K562 (cell line): ENCODE data around the gene KCTD13. TPM values are rescaled to one million over a fixed set of nuclear protein-coding genes. Genes with fewer than 3 reads are reported as not detected.

ENCODE experiments used
- CHD4 ChIP-seq: fragments of 200-600 bp; sonication (generic); IDR thresholded peaks from 3 replicates; pipeline ENCODE4 v1.6.1; 2012; ENCODE audit warnings: low read depth, mild to moderate bottlenecking, mixed read lengths, low read length, inconsistent platforms; ENCODE audit not compliant: insufficient read depth, insufficient replicate concordance, poor library complexity, severe bottlenecking
- FOSL1 ChIP-seq: fragments of 200-800 bp; sonication (Bioruptor generic); conservative IDR thresholded peaks from 2 replicates; pipeline ENCODE4 v1.6.1; 2016; ENCODE audit warnings: missing genetic modification characterization, missing compliant biosample characterization
- FOXK1 ChIP-seq: sonication (generic); formaldehyde crosslinking; IDR thresholded peaks from 2 replicates; pipeline ENCODE4 v1.8.0; 2022; ENCODE audit warnings: missing genetic modification reagents, mild to moderate bottlenecking, borderline replicate concordance
- PHF8 ChIP-seq: fragments of 200-600 bp; sonication (generic); IDR thresholded peaks from 2 replicates; pipeline ENCODE4 v1.6.1; 2012; ENCODE audit warnings: mixed run types, mild to moderate bottlenecking, inconsistent platforms, low read length, moderate library complexity, borderline replicate concordance
- RBM39 ChIP-seq: fragments of 200-400 bp; formaldehyde crosslinking; optimal IDR thresholded peaks from 2 replicates; pipeline ENCODE3; 2018; ENCODE audit warnings: low read depth, low read length
- ZNF79 ChIP-seq: fragments of 250-450 bp; sonication (Bioruptor Pico); IDR thresholded peaks from 2 replicates; pipeline ENCODE4 v1.4.0; 2020; ENCODE audit warnings: low read depth, mild to moderate bottlenecking, moderate library complexity
- polyA plus RNA-seq, 8 experiments: library from polyadenylated mRNA; depleted of rRNA in 4 of 8; stranded (reverse) in 5 of 8; unstranded in 3 of 8; fragments of >200 nt; fragmentation: Nextera tagmentation in 2 of 8; fragmentation: Illumina TruSeq in 1 of 8; extraction: Ambion mirVana in 2 of 8; extraction: Trizol in 1 of 8; gene quantifications; 2 replicates each; pipeline versions ENCODE4 v1.2.1 to v1.2.3, GENCODE V29; 2011 to 2014; ENCODE audit warnings: inconsistent platforms in 1 of 8, missing spikeins in 1 of 8
- total RNA-seq, 7 experiments: library from RNA; depleted of rRNA in 6 of 7; stranded (reverse); fragments of >200 nt in 6 of 7; fragmentation: Illumina TruSeq in 2 of 7; extraction: Trizol in 2 of 7; gene quantifications; 2 replicates each; pipeline versions ENCODE4 v1.2.1 to v1.2.3, GENCODE V29; 2011 to 2021; ENCODE audit warnings: low replicate concordance in 1 of 7
- TF ChIP-seq, protein P1 (sequence below): sonication (generic); formaldehyde crosslinking; IDR thresholded peaks from 2 replicates; pipeline ENCODE4 v1.8.0; 2022; ENCODE audit warnings: missing genetic modification reagents, mild to moderate bottlenecking, borderline replicate concordance
- TF ChIP-seq, protein P2 (sequence below): fragments of 450-650 bp; IDR thresholded peaks from 2 replicates; pipeline ENCODE4 v1.6.1; 2016; ENCODE audit warnings: antibody characterized with exemption
- TF ChIP-seq, protein P3 (sequence below): sonication (generic); formaldehyde crosslinking; IDR thresholded peaks from 2 replicates; pipeline ENCODE4 v1.8.0; 2022; ENCODE audit warnings: mild to moderate bottlenecking, missing genetic modification reagents
- TF ChIP-seq, protein P4 (sequence below): fragments of 450-650 bp; IDR thresholded peaks from 2 replicates; pipeline ENCODE4 v1.6.1; 2016; ENCODE audit warnings: mild to moderate bottlenecking, moderate library complexity
- TF ChIP-seq, protein P5 (sequence below): sonication (generic); formaldehyde crosslinking; IDR thresholded peaks from 2 replicates; pipeline ENCODE4 v1.9.0; 2022; ENCODE audit warnings: mild to moderate bottlenecking, missing genetic modification reagents

Gene KCTD13
- total and polyA plus RNA-seq, 9 of the 15 experiments (the other 6 are each of a cell fraction or from before 2014, with no cell fraction given), result 1.0 to 20.6 (median 9.8) TPM

DNA sequence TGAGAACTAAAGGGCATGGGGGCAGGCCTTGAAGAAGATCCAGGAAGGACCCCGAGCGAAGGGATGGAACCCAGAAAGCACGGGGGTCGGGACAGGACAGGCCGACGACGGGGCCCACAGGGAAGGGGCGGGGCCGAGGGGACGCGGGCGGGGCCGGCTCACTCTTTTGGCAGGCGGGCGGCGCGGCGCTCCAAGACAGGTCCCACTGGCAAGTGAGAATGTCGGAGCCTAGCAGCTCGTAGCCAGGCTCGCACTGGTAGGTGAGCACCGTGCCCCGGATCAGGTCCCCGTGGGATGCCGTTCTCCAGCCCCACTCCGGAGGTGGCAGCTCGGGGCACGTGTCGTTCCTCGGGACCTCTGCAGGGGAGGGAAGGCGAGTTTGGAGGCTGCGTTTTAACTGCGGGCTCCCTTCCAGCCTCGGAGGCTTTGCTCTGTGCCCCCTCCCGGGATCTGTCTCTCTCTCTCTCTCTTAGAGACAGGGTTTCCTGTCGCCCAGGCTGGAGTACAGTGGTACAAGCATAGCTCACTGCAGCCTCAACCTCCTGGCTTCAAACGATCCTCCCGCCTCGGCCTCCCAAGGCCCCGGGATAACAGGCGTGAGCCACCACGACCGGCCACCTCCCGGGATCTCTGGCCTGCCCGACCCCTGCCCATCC lies 49.3 kb downstream of the KCTD13 start (continued):
- TF ChIP-seq, protein P1, sequence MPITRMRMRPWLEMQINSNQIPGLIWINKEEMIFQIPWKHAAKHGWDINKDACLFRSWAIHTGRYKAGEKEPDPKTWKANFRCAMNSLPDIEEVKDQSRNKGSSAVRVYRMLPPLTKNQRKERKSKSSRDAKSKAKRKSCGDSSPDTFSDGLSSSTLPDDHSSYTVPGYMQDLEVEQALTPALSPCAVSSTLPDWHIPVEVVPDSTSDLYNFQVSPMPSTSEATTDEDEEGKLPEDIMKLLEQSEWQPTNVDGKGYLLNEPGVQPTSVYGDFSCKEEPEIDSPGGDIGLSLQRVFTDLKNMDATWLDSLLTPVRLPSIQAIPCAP (CRISPR knock-in tag), result no peak
- TF ChIP-seq PHF8 (peak; percentile 42; the same call in 1 of the 2 replicates), FOSL1 (tag) (0 out of 2 replicates have a peak, but pooled peaks have one; percentile 17), RBM39 (no peak), CHD4 (no peak), FOXK1 (CRISPR knock-in tag) (0 out of 2 replicates have a peak, but pooled peaks have one; percentile 75), ZNF79 (CRISPR knock-in tag) (no peak)
- TF ChIP-seq, protein P2, sequence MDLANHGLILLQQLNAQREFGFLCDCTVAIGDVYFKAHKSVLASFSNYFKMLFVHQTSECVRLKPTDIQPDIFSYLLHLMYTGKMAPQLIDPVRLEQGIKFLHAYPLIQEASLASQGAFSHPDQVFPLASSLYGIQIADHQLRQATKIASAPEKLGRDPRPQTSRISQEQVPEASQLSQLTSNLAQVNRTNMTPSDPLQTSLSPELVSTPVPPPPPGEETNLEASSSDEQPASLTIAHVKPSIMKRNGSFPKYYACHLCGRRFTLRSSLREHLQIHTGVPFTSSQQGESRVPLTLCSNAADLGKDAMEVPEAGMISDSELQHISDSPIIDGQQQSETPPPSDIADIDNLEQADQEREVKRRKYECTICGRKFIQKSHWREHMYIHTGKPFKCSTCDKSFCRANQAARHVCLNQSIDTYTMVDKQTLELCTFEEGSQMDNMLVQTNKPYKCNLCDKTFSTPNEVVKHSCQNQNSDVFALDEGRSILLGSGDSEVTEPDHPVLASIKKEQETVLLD, result no peak
- TF ChIP-seq, protein P3, sequence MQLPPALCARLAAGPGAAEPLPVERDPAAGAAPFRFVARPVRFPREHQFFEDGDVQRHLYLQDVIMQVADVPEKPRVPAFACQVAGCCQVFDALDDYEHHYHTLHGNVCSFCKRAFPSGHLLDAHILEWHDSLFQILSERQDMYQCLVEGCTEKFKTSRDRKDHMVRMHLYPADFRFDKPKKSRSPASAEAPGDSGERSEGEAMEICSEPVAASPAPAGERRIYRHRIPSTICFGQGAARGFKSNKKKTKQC (CRISPR knock-in tag), result 0 out of 2 replicates have a peak, but pooled peaks have one; percentile 52
- TF ChIP-seq, protein P4, sequence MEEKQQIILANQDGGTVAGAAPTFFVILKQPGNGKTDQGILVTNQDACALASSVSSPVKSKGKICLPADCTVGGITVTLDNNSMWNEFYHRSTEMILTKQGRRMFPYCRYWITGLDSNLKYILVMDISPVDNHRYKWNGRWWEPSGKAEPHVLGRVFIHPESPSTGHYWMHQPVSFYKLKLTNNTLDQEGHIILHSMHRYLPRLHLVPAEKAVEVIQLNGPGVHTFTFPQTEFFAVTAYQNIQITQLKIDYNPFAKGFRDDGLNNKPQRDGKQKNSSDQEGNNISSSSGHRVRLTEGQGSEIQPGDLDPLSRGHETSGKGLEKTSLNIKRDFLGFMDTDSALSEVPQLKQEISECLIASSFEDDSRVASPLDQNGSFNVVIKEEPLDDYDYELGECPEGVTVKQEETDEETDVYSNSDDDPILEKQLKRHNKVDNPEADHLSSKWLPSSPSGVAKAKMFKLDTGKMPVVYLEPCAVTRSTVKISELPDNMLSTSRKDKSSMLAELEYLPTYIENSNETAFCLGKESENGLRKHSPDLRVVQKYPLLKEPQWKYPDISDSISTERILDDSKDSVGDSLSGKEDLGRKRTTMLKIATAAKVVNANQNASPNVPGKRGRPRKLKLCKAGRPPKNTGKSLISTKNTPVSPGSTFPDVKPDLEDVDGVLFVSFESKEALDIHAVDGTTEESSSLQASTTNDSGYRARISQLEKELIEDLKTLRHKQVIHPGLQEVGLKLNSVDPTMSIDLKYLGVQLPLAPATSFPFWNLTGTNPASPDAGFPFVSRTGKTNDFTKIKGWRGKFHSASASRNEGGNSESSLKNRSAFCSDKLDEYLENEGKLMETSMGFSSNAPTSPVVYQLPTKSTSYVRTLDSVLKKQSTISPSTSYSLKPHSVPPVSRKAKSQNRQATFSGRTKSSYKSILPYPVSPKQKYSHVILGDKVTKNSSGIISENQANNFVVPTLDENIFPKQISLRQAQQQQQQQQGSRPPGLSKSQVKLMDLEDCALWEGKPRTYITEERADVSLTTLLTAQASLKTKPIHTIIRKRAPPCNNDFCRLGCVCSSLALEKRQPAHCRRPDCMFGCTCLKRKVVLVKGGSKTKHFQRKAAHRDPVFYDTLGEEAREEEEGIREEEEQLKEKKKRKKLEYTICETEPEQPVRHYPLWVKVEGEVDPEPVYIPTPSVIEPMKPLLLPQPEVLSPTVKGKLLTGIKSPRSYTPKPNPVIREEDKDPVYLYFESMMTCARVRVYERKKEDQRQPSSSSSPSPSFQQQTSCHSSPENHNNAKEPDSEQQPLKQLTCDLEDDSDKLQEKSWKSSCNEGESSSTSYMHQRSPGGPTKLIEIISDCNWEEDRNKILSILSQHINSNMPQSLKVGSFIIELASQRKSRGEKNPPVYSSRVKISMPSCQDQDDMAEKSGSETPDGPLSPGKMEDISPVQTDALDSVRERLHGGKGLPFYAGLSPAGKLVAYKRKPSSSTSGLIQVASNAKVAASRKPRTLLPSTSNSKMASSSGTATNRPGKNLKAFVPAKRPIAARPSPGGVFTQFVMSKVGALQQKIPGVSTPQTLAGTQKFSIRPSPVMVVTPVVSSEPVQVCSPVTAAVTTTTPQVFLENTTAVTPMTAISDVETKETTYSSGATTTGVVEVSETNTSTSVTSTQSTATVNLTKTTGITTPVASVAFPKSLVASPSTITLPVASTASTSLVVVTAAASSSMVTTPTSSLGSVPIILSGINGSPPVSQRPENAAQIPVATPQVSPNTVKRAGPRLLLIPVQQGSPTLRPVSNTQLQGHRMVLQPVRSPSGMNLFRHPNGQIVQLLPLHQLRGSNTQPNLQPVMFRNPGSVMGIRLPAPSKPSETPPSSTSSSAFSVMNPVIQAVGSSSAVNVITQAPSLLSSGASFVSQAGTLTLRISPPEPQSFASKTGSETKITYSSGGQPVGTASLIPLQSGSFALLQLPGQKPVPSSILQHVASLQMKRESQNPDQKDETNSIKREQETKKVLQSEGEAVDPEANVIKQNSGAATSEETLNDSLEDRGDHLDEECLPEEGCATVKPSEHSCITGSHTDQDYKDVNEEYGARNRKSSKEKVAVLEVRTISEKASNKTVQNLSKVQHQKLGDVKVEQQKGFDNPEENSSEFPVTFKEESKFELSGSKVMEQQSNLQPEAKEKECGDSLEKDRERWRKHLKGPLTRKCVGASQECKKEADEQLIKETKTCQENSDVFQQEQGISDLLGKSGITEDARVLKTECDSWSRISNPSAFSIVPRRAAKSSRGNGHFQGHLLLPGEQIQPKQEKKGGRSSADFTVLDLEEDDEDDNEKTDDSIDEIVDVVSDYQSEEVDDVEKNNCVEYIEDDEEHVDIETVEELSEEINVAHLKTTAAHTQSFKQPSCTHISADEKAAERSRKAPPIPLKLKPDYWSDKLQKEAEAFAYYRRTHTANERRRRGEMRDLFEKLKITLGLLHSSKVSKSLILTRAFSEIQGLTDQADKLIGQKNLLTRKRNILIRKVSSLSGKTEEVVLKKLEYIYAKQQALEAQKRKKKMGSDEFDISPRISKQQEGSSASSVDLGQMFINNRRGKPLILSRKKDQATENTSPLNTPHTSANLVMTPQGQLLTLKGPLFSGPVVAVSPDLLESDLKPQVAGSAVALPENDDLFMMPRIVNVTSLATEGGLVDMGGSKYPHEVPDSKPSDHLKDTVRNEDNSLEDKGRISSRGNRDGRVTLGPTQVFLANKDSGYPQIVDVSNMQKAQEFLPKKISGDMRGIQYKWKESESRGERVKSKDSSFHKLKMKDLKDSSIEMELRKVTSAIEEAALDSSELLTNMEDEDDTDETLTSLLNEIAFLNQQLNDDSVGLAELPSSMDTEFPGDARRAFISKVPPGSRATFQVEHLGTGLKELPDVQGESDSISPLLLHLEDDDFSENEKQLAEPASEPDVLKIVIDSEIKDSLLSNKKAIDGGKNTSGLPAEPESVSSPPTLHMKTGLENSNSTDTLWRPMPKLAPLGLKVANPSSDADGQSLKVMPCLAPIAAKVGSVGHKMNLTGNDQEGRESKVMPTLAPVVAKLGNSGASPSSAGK, result peak; percentile 80
- TF ChIP-seq, protein P5, sequence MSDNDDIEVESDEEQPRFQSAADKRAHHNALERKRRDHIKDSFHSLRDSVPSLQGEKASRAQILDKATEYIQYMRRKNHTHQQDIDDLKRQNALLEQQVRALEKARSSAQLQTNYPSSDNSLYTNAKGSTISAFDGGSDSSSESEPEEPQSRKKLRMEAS (CRISPR knock-in tag), result peak; percentile 76
